ENCODE measurements around the gene DHODH. TPM values are rescaled to one million over a fixed set of nuclear protein-coding genes. Genes with fewer than 3 reads are reported as not detected.

The DHODH gene
- total and polyA plus RNA-seq, 2 of the 13 experiments (the other 11 are each of a cell fraction or from before 2014, with no cell fraction given), result 10.7 to 16.4 TPM

DNA sequence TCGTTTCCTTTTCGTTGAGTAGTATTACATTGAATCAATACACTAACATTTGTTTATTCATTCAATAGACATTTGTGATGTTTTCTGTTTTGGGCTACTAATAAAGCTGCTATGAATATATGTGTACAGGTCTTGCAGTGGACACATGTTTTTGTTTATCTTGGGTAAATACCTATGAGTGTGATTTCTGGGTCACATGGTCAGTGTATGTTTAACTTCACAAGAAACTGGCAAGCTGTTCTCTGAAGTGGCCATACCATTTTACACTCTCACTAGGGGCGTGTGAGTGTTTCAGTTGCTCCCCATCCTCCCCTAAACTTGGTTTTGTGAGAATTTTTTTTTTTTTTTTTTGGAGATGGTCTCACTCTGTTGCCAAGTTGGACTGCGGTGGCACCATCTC is 43.3 kb upstream of the DHODH start (continued):
- TF ChIP-seq, protein P1, sequence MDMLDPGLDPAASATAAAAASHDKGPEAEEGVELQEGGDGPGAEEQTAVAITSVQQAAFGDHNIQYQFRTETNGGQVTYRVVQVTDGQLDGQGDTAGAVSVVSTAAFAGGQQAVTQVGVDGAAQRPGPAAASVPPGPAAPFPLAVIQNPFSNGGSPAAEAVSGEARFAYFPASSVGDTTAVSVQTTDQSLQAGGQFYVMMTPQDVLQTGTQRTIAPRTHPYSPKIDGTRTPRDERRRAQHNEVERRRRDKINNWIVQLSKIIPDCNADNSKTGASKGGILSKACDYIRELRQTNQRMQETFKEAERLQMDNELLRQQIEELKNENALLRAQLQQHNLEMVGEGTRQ (IDR thresholded peaks at IDR 0.05; ENCODE audit: low read depth, low read length), result peak; percentile 62; the same call in 1 of the 2 replicates
- TF ChIP-seq, protein P1 (CRISPR knock-in tag; IDR thresholded peaks at IDR 0.05; ENCODE audit: borderline replicate concordance), result peak; percentile 45; the same call in 1 of the 2 replicates
- TF ChIP-seq CHD4 (IDR thresholded peaks at IDR 0.05; ENCODE audit: borderline replicate concordance, low read length) (no peak), ZNF572 (CRISPR knock-in tag; IDR thresholded peaks at IDR 0.05) (no peak), ZNF33B (CRISPR knock-in tag; IDR thresholded peaks at IDR 0.05) (no peak), RARA (CRISPR knock-in tag; IDR thresholded peaks at IDR 0.05) (no peak), BHLHE40 (IDR thresholded peaks at IDR 0.05; ENCODE audit: low read length) (0 out of 2 replicates have a peak, but pooled peaks have one; percentile 9), JUN (CRISPR knock-in tag; IDR thresholded peaks at IDR 0.05) (no peak), TBX3 (IDR thresholded peaks at IDR 0.05; ENCODE audit: borderline replicate concordance) (peak; percentile 86), PHF21A (CRISPR knock-in tag; IDR thresholded peaks at IDR 0.05) (no peak)
- TF ChIP-seq, protein P2, sequence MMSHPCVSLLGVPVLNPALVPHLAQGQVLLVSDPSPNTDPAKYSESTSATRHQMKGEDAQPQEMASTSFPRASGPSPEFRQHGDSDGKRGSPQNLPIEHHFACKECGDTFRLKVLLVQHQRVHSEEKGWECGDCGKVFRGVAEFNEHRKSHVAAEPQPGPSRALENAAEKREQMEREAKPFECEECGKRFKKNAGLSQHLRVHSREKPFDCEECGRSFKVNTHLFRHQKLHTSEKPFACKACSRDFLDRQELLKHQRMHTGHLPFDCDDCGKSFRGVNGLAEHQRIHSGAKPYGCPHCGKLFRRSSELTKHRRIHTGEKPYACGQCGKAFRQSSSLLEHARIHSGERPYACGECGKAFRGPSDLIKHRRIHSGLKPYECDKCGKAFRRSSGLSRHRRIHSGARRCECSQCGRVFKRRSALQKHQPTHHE (CRISPR knock-in tag; IDR thresholded peaks at IDR 0.05; ENCODE audit: borderline replicate concordance), result no peak
- TF ChIP-seq, protein P3, sequence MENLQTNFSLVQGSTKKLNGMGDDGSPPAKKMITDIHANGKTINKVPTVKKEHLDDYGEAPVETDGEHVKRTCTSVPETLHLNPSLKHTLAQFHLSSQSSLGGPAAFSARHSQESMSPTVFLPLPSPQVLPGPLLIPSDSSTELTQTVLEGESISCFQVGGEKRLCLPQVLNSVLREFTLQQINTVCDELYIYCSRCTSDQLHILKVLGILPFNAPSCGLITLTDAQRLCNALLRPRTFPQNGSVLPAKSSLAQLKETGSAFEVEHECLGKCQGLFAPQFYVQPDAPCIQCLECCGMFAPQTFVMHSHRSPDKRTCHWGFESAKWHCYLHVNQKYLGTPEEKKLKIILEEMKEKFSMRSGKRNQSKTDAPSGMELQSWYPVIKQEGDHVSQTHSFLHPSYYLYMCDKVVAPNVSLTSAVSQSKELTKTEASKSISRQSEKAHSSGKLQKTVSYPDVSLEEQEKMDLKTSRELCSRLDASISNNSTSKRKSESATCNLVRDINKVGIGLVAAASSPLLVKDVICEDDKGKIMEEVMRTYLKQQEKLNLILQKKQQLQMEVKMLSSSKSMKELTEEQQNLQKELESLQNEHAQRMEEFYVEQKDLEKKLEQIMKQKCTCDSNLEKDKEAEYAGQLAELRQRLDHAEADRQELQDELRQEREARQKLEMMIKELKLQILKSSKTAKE (CRISPR knock-in tag; IDR thresholded peaks at IDR 0.05; ENCODE audit: borderline replicate concordance), result no peak
- TF ChIP-seq, protein P4, sequence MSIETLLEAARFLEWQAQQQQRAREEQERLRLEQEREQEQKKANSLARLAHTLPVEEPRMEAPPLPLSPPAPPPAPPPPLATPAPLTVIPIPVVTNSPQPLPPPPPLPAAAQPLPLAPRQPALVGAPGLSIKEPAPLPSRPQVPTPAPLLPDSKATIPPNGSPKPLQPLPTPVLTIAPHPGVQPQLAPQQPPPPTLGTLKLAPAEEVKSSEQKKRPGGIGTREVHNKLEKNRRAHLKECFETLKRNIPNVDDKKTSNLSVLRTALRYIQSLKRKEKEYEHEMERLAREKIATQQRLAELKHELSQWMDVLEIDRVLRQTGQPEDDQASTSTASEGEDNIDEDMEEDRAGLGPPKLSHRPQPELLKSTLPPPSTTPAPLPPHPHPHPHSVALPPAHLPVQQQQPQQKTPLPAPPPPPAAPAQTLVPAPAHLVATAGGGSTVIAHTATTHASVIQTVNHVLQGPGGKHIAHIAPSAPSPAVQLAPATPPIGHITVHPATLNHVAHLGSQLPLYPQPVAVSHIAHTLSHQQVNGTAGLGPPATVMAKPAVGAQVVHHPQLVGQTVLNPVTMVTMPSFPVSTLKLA (IDR thresholded peaks at IDR 0.05), result peak; percentile 45; the same call in 1 of the 2 replicates
